OCI-M1 (cell line): Measurements from ENCODE around the gene CYP17A1.
A peak's percentile ranks its signal among the peaks of the same experiment; 100 is the strongest.

Experiments
- DNase-seq: peaks from one replicate; lab custom pipeline; 2025; lab: John Stamatoyannopoulos, UW

CYP17A1 gene

DNA sequence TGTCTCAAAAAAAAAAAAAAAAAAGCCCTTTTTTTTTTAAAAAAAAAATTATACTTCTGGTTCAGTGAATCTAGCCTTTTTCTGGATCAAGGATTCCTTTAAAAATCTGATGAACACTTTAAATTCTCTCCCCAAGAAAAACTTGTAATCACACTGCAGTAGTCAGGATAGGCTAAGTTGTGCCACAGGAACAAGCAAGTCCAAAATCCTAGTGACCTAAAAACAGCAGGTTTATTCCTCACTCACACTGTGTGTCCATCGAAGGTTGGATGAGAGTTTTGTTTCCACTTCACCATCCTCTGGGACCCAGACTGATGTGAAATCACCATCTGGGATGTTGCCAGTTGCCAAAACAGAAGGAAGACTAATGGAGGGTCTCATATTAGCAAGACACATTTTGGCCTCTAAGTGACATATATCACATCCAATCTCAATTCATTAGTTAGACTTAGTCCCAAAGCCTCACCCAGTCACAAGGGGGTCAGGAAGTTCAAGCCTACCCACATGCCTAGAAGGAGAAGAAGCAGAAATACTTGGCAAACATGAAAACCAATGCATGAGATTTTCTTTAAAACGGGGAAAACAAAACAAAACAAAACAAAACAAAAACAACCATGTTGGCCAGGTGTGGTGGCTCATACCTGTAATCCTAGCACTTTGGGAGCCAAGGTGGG, 32.7 kb downstream of the CYP17A1 start:
- DNase-seq, result no peak

DNA sequence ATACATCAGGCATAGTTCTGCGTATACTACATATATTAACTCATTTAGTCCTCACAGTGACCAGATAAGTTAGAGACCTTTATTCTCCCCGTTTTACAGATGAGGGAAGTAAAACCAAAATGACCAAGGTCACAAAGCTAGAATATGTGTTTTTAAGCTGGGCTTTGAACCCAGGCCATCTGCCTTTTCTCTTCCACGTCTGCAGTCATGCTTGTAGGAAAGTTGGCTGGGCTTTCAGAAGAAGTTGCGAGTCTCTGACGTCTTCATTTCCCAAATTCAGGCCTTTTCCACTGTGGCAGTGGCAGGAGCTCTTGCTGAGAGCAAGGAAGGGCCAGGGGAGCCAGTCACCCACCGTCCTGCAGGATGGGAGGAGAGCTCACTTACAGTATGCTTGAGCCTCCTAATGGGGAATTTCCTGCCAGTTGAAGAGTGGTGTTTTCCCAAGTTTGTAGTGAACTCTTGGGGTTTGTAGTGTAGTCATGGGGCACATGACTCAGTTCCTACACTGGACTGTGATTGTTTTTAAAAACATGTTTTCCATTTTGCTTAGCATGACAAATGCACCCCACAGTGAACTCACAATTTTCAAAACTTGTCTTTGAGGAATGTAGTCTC, 34.2 kb downstream of the CYP17A1 start:
- DNase-seq, result no peak

DNA sequence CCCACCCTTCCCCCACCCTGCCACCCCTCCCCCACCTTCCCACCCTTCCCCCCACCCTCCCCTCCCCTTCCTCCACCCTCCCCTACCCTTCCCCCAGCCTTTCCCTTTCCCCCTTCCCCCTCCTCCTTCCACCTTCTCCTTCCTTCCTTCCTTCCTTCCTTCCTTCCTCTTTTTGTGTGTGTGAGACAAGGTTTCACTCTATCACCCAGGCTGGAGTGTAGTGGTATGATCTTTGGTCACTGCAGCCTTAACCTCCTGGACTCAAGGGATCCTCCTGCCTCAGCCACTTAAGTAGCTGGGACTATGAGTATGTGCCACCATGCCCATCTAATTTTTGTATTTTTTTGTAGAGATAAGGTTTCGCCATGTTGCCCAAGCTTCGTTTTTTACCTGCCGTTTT, 35.2 kb downstream of the CYP17A1 start:
- DNase-seq, result peak; percentile 74

DNA sequence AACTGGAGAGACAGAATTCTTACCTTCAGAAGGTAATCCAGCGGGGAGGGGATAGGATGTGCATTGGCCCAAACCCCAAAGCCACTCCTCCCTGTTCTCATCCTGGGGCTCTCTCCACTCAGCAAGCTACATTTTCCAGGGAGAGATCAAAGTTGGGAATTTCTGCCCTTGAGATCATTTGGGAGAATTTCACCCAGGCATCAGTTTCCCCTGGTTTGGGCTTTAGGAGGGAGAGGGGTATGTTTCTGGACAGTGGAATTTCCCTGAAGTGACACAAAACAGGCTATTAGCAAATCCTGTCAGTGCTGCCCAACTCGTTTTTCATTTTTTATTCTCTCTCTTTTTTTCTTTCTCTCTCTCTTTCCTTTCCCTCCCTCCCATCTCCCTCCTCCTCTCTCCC, 35.7 kb downstream of the CYP17A1 start:
- DNase-seq, result no peak

DNA sequence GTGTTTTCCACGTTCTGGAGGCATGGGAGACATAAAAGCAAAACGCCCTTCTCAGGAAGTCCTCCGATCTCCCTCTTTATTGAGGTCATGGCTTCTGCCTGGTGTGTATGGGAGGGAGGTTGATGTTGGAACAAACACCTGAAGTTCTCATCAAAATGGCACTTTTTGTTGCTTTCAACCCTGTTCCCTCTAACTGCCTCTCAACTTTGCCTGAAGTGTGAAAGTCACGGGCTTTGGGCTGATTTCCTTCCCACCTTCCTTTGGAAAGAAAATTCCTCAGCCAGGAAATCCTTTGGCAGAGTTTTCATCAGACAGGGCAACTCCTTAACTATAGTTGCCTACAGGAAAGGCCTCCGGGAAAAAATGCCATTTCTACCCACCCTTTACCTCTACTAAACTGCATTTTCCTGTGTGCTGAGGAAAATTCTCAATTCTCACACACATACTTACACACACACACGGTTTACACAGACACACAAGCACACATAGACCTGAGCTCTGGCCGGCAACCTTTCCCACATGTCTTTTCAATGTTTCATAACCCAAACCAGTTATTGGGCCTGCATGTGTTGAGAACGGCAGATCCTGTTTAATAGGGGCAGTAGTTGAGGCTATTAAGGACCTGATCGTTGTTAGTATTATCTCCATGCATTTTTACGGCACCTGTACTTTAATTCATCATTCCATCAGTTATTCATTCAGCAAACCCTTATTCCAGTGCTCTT, 36.4 kb downstream of the CYP17A1 start:
- DNase-seq, result no peak

DNA sequence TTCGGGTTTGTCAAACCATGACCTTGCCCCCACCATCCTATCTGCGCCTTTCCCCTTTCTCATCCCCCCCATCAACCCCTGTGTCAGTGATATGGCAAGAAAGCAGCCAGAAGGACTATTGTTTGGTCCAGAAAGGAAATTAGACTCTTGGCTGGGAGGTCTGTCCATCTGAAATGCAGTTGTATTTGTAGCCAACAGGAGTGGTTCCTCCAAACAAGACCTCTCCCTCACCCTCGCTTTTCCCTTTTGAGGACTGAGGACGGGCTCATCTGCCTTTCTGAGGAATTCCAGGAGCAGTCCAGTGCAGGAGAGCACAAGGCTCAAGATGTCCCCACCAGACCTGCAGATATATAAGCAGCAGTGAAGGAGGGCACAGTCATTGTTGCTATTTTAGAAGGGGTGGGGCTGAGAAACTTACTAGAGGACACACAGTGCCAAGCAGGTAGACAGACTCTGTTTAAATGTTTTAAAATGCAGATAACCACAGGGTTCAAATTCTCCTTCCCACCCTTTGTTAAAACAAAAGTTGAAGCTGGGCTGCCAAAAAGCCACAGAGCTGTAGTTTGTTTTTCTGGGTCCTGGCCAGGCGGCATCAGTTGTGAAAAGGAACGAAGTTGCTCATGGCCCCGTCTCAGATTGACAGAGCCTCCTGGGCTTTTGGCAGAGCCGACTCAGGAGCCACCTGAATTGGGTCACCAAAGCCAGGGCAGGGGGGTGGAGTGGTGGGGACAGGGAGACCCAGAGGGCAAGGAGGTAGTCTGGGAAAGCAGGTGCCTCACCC, 37.3 kb downstream of the CYP17A1 start:
- DNase-seq, result no peak

DNA sequence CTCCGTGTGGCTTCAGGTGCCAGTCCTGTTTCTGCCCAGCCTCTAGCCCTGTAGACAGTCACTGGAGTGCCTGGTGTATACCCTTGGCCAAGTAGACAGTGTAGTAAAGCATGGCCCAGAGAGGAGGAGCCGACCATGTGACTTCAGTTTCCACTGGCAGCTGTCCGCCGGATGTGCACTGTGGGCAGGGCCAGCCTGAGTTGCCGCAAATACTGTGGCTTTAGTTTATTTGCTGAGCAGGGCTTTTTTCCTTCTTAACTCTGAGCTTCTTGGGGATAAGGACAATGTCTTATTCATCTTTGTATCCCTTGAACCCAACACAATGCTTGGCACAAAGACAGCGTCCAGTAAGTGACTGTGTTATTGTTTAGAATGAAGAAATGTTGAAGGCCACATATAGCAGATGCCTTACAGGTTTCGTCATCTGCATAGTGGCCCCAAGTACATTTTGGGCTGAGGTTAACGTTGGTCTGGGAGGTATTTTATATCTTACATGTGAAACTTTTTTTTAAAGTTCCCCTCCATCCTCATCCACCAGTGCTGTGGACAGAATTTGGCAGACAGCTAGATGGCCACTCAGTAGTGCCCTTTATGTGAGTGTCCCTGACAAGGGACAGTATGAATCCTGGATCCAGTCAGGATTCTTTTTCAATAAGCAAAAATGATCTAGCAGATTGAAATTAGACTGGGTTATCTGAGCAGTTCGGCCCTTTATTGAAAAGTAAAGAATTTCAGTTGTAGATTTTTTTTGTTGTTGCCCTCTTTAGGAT, 40.6 kb downstream of the CYP17A1 start:
- DNase-seq, result no peak

DNA sequence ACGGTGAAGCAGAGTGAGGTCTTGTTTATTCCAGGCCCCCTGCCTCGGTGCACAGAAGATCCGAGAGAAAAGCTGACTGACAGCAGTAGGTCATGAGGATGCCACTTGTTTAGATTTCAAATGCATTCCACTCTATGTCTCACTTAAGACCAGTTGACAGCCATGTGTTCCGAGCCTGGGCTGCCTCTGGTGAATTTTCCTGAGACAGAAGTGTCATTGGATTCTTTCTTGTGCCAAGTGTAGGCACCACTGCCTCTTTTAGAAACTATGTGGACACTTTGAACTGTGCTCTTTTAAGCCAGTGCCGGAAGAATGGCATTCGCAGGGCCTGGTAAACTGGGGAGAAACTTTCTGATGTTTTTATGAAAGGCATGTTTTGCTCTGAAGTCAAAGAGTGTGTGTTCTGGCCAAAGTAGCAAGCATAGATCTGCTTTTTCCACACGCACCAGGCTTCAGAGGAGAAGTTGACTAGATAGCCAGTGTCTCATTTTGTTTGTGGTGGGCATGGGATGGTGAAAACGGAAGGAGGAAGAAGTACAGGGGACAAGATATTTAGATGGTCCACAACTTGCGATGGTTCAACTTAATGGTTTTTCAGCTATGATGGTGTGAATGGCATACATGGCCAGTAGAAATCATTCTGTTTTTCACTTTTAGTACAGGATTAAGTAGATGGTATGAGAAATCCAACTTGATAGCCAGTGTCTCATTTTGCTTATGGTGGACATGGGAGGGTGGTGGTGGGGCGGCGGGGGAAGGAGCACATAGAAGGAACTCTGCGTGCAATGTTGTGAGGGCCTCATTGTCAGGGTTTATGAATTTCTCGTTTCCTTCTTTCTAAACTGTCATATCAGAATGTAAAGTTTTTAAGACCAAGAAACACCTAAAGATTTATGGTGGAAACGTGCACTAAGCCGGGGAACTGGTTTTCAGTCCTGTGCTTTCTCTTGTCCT, 41.5 kb downstream of the CYP17A1 start:
- DNase-seq, result no peak

DNA sequence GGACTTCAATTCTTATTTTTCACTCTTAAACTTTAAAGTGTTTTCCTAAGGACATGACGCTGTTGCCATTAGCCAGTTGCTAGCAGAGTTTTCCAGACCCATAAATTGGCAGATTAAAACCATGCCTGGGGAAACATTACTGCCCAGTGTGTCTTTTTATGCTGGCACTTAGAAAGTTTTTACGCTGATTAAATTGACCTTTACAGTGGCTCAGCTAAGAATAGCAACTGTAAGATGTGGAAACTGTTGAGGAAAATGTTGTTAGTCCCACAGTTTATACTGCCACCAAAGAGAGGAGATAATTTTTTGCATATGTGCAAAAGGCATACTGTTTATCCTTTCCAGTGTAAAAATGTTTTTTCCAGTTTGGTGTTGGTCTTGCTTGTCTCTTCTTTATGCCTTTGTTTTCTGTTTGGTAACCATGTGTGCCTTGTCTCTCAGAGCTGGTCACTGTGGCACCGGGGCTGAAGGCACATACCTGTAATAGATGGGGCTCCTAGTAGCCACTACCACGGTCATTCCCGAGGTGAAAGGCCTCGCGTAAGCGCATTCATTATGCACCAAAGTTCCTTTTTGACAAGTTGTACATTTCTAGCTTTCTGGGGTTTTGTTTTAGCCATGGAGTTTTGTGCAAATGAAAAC, 45.3 kb downstream of the CYP17A1 start:
- DNase-seq, result no peak

DNA sequence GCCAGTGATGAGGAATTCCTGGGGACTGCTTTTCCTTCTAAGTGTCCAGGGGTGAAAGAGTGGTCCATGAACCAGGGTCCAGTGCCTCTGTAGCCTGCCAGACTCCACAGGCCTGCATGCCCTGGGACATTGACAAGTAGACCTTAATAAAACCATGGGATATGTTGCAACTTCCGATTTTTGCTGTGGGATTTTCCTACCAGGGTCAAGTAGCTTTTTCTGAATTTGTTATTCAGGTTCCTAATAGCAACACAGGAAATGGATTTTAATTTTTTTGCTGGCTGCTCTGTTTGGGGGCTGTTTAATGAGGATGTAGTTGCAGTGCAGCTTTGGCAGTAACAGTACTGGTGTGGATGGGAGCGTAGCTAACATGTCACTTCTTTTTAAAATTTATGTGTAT, 51.4 kb downstream of the CYP17A1 start:
- DNase-seq, result no peak

DNA sequence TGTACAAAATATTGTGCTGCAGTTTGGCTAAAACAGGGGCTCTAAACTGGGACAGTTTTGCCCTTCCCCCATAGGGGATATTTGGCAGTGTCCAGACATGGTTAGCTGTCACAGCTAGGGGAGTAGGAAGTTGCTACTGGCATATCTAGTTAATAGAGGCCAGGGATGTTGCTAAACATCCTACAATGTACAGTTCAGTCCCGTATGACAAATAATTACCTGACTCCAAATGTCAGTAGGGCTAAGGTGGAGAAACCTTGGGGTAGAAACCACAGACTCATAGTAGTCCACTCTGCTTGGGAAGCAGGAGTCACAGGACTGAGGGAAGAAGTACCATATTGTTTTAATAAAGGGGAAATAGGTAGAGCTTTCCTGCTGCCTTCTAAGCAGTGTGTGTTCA, 53.6 kb downstream of the CYP17A1 start:
- no peak for DNase-seq

DNA sequence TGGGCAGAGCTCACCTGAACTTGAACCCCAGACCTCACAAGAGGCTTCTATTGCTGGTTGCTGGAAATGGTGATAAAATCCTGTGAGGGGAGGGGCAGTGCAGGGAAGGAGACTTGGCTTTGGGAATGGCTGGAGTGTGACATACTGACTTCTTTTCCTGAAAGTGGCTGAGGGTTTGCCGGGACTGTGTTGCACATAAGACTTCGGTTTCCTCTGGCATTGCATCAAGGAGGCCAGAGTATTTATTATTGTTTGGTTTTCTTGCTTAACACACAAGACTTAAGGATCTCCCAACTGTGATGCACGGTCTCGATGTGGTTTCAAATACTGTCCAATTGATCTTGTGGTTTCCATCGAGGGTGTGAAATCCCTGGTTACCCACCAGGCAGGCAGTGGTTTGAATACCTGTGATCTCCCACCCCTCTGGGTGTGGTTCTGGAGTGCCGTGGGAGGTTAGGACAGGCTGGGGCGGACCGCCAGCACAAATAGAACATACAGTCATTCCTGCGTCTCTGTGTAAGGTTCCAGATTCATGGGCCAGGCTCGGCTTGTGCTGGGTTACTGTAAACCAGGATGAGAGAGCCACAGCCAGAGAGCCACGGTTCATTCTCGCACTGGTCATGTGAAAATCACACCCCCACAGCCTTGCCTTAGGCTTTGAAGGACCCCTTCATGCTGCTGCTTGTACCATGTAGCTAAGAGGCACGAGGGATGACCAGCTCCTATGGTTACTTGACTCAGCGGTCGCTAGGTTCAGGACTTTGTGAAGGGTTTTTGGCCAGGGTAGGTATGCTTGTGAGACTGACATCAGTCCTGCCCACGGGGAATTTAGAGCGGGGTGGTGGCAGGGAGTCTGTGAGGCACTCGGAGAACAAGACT, 54.3 kb downstream of the CYP17A1 start:
- DNase-seq, result no peak

DNA sequence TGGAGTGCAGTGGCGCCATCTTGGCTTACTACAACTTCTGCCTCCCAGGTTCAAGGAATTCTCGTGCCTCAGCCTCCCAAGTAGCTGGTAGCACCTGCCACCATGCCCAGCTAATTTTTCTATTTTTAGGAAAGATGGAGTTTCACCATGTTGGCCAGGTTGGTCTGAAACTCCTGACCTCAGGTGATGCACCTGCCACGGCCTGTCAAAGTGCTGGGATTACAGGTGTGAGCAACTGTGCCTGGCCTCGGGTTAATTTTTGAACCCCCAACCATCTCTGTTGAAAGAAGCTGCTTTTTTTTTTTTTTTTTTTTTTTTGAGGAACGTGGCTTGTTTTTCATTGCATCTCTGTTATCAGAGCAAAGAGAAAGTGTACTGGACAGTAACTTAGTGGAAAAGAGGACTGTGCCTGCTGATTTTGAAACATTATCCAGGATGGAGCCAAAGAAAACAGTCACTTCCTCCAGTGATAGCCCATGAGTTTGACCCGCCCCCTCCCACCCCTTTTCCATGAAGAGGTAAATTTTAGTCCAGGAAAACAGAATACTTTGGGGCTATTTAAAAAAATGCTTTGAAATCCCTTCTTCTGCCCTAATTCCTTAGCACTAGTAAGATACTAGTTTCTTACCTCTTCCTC, 55.2 kb downstream of the CYP17A1 start:
- no peak for DNase-seq

DNA sequence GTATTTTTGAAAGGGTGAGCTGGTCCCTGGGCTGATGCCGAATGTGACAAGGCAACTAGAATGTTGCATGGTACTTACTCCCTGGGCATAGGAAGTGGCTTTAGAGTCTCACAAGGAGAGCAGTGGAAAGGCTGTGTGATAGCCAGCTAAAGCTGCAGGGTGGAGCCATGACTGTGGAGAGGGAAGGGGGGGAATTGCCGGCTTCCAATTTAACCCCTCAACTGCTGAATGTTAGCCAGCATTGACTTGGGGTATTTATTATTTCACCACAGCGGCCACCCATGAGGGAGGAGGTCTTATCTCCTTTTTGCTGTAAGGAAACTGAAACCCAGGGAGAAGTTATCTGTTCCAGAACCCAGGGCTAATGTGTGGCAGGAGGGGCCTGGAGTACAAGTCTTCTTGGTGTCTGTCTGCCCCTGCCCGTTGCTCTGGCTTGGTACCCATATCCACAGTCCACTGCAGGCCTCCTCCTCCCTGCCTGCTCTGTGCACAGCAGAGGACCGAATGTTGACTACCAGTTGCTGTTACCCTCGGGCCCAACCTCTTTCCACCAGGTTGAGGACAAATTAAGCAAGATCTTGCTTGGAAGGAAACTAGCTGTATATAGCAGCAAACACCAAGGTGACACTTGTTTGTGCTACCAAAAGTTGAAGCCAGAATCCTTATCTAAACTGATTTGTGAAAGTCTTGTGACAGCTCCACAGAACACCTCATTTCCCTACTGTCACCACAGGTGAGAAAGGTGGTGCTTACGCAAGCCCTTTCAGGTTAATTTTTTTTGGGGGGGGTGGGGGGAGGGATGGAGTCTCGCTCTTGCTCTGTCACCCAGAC, 55.9 kb downstream of the CYP17A1 start:
- DNase-seq, result peak; percentile 95
